Body of pancreas (tissue), 4 donors: Measurements from ENCODE around the gene PFDN1.

Experiments
- CTCF ChIP-seq, 7 experiments: fragments of 450-650 bp in 4 of 7; fragments of 200-600 bp in 3 of 7; sonication (generic) in 3 of 7; IDR thresholded peaks; one replicate each; pipeline ENCODE4 v1.5.1; 2016 to 2019; ENCODE audit warnings: antibody characterized with exemption in 7 of 7
- POLR2A ChIP-seq, 3 donors: fragments of 450-650 bp; IDR thresholded peaks; one replicate each; pipeline ENCODE4 v1.6.1; 2016; ENCODE audit warnings: antibody characterized with exemption in 3 of 3, mild to moderate bottlenecking in 2 of 3

GRCh38 chr5:140322751-140323731, 20.1 kb upstream of the PFDN1 start:
- TF ChIP-seq CTCF (IDR thresholded peaks at IDR 0.05): no peak
- peak in 2 of 3 donors; percentile 21 to 34 for TF ChIP-seq POLR2A (IDR thresholded peaks at IDR 0.05)
